NCI-H128 (cell line): ENCODE data around the gene PRR20G.
"Not testable (repeated sequence)": the region's sequence is repeated elsewhere in the genome, so short reads cannot be mapped to it uniquely, and the experiment has no call there.

ENCODE experiments used
- DNase-seq: peaks from one replicate; lab custom pipeline; 2025; ENCODE audit not compliant: unreplicated experiment; lab: John Stamatoyannopoulos, UW

The PRR20G gene

GRCh38 chr3:127287840-127288239 is at the start of gene PRR20G:
TSS of gene PRR20G (minus strand) at chr3:127288046. CDS start at chr3:127287365, 681 bp downstream.
- no peak for DNase-seq

DNA sequence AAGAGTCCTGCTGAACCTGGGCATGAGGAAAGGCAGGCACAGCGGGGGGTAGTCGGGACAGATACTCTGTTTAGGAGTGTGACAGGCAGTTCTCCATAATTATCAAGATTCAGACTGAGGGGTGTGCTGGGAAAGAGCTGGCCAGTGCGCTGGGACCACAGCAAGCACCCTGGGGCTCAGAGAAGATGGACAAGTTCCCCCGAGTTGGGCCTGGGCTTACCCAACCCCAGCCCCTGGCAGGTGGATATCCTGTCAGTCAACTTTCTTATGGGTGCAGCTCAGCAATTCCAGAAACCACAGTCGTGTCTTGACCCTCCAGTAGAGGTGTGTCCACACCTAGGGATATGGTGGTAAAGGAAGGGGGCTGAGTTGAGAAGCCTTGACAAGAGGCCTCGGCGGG is 49.2 kb upstream of the PRR20G start:
- DNase-seq = no peak

GRCh38 chr3:127336101-127336500 is 48.3 kb upstream of the PRR20G start:
- DNase-seq = no peak

DNA sequence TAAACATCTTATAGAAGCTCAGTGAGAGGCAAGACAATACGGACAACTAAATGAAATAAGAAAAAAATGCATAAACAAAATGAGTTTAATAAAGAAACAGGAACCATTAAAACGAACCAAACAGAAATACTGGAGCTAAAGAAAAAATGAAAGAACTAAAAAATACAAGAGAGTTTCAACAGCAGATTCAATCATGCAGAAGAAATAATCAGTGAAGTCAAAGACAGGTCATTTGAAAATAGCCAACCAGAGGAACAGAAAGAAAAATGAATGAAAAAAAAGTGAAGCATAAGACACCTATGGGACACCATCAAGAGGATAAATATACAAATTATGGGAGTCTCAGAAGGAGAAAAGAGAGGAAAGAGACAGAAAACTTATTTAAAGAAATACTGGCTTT is 42.5 kb upstream of the PRR20G start:
- DNase-seq = no peak

GRCh38 chr3:127329631-127330285 is 41.9 kb upstream of the PRR20G start:
- DNase-seq = no peak

GRCh38 chr3:127328421-127328820 is 40.6 kb upstream of the PRR20G start:
- DNase-seq = no peak

DNA sequence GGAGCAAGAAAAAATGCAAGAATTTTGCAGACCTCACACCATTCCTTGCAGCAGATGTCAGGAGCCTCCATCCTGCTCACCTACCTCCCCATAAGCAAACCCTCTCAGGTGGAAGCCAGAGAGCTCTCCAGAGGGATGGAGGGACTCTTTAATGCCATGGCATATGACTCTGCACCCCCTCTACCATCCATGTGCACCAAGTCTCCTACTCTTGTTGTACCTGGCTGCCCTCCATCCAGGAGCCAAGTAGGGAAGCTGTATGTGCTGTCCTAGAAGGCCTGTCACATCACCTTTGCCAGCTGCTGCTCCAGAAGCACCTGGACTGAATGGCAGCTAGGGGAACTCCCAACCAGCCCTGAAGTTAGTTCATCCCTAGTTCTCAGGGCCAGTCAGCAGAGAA is 38.5 kb upstream of the PRR20G start:
- no peak for DNase-seq

DNA sequence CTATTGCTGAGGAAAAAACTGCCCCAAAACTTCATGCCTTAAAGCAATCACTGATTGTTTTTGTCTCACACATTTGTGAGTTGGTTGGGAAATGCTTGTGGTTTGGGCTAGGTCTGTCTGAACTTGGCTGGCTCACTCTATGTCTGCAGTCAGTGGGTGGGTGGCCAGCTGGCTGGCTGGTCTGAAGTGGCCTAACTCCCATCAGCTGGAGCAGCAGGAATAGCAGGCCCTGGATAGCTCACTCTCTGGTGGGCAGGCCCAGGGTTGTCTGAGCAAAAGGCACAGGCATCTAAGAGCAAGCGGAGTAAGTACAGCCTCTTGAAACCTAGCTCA is 37.7 kb upstream of the PRR20G start:
- no peak for DNase-seq

DNA sequence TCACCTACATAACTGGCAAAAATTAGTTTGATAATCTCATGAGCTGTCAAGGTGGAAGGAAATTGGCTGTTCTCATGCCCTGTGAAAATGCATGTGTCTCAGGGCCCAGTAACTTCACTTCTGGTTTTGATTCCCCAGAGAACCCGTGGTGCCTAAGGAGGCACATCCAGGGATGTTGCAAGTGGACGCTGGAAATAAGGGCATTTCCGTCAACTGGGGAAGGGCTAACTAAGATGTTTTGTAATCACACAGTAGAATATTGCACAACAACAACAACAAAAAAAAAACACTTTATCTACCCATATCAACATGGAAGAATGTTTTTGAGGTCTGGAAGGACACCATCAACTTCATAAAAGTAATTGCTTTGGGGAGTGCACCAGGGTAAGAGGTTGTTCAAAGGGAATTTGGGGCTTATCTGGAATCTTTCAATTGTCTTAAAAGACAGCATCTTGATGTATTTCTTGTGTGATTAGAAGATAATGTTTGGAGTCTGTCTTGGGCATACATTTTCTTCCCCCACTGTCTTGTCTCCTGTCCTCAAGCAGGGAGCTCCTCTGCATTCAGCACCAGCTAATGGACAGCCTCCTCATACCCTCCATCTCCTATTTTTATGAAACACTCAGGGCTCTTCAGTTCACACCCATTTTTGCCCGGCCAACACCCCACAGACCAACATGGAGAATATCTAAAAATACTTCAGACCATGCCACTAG is 37.2 kb upstream of the PRR20G start:
- DNase-seq = no peak

DNA sequence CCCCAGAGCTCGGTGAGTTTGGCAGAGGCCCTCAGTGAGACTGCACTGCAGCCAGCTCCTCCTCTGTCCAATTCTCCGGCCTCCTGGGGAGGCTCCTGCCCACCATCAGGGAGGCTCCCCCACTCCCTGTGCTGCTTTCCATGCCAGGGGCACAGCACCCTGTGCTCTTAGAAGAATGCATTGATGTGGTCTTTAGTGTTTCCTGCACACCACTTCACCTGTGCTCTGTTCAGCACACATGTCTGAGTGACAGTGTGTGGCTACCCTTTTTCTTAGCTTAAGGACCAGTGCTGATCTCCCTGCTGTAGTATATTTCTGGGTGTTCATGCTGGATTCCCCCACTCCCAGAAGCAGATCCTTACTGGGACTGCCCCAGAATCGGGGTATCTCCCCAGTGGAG is 36.2 kb upstream of the PRR20G start:
- DNase-seq = no peak

GRCh38 chr3:127323581-127323980 is 35.7 kb upstream of the PRR20G start:
- no peak for DNase-seq

DNA sequence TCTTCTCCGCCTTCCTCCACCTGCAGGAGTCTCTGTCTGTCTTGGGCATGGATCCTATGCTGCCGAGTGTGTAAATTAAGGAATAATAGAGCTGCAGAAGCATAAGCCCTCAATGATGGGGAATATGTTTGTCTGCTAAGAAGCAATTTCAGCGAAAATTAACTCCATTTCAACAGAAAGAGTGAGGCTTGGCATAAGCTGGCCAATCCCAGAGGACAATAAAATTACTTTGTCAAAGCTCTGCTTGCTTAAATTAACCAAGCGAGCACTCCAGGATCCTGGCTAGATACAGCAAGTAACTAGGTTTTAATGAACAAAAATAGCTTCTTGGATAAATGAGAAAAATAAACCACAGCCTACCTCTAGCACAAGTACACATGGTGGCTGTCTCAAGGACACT is 33.5 kb upstream of the PRR20G start:
- no peak for DNase-seq

GRCh38 chr3:127320529-127321121 is 32.8 kb upstream of the PRR20G start:
- DNase-seq = no peak

DNA sequence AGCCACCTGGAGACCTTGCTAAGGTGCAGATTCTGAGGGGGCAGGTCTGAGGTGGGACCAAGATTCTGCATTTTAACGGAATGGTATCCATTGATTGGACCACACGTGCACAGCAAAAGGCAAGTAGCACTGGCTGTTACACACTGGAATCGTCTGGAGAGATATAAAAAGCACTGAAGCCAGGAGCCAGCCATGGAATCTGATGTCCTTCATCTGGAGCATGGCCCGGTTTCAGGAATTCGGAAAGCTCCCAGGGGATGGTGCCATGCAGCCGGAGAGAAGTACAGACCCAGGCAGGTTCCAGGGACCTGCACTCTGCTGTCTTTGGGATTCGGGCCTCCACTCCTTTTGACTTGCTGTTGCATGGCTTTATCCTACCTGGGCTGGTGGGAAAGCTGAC is 28.8 kb upstream of the PRR20G start:
- DNase-seq = no peak

DNA sequence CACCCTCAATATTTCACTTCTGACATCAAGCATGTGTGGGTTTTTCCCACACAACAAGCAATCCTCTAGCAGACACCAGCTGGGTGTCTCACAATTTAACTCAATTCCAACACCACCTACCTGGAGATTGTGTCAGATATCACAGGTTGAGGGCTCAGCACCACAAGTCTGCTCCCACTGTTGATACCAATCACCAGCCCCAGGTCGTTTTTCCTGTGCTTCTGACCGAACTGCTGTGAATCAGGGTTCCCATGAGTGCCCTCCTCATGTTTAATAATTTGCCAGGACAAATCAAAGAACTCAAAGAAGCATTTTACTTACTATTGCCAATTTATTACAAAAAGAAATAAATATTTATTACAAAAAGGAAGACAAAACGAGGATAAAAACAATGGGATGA is 25.0 kb upstream of the PRR20G start:
- DNase-seq = no peak

DNA sequence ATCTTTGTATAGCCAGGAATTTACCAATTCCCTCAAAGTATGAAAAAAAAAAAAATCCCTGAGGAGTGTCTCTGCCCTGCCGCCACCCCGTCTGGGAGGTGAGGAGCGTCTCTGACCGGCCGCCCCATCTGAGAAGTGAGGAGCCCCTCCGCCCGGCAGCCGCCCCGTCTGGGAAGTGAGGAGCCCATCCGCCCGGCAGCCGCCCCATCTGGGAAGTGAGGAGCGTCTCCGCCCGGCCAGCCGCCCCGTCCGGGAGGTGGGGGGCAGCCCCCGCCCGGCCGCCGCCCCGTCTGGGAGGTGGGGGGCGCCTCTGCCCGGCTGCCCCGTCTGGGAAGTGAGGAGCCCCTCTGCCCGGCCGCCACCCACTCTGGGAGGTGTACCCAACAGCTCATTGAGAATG is 21.0 kb upstream of the PRR20G start:
- not testable (repeated sequence) for DNase-seq

DNA sequence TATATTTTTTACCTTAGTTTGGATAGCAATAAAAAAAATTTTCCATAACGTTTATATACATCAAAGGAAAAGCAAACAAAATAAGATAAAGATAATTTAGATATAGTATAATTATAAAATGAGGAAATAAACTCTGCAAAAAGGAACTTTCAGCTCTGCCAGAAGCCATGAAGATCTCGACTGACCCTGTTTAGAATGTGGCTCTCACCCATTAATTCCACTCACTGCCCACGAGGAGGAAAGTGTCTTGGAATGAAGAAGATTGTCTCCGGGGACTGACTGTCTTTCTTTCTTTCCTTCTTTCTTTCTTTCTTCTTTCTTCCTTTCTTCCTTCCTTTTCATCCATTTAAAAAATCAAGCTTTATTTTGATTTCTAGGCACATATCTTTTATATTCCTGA is 20.1 kb upstream of the PRR20G start:
- DNase-seq = no peak

DNA sequence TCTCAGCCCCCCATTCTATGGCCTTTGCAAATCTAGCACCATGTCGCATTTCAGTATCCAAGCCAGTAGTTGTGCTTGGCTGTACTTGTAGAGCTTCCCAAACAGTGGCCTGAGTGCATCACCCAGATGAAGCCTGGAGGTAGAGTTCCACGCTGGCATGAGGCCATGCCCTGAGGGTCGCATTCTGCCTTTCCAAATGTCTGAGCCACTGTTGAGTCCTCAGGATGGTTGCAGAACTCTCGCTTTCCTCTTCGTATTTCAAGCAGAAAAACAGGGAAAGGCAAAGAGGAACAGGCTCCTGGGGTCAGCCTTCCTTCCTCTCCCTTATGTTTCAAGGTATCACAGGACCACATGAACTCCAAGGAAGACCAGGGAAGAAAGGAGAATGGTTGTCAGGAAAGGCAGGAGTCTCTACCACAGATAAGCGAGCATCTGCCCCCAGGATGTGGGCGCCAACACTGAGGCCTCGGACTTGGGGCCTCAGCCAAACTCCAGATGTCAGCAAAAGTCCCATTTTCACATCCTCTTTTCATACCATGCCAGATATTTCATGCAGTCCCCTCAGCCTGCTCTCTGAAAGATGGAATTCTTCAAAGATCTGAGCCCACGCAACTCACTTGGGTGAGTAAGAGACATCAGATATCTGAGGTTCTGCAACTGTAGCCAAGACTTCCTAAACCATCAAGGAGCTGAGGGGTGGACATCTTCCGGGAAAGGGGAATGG is 19.4 kb upstream of the PRR20G start:
- DNase-seq = no peak

- DNase-seq = no peak
Measured at GRCh38 chr3:127306361-127307111, 18.7 kb upstream of the PRR20G start.

DNA sequence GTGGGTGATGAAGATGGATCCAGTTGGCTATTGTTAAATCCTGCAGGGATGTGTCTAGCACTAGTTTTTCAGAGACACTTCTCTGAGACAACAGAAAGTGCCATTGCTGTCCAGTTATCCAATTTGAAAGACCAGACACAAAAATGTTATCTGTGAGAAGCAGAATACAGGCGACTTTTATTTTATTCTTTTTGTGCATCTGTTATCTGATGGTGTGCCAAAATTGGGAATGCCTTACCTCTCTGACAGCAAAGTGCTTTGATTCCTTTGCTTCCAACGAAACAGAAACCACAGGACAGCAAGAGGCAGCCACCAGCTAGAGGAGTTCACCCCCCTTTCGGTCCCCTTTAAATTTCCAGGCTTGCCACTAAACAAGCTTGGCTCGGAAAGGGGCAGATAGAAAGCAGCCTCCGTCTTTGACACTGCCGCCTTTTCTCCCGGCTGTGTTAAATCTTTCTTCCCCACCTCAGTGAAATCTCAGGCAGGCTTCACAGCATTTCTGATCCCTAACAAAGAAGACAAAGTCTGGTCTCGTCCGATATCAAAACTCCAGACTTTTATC is 17.7 kb upstream of the PRR20G start:
- DNase-seq = no peak
